ENCODE measurements around the gene EMD.
A peak's percentile ranks its signal among the peaks of the same experiment; 100 is the strongest.

Gene EMD

GRCh38 chrX:154366666-154367055, 12.4 kb upstream of the EMD start:
- Histone ChIP-seq H4K20me1 (ENCODE audit: control insufficient read depth, insufficient read depth, low read depth, low read length) (no peaks in the 10 kb centered on the region), H3K36me3 (ENCODE audit: control insufficient read depth, low read length) (peaks cover 11% of the 10 kb centered on the region), H3K4me1 (ENCODE audit: control insufficient read depth, low read length) (peaks cover 18% of the 10 kb centered on the region), H3K4me3 (ENCODE audit: low read length) (no peak overlapping the region), H3F3A (ENCODE audit: control insufficient read depth, insufficient read depth) (no peaks in the 10 kb centered on the region), H3K9me3 (ENCODE audit: control insufficient read depth, insufficient read depth, low read length) (no peaks in the 10 kb centered on the region), H3K4me2 (ENCODE audit: low read length) (no peak overlapping the region), H3K9me2 (replicated peaks; ENCODE audit: control insufficient read depth, low read length) (no peaks in the 10 kb centered on the region), H3K79me2 (ENCODE audit: control insufficient read depth, low read length) (peaks cover 30% of the 10 kb centered on the region), H3K27ac (ENCODE audit: low read depth, low read length) (no peak overlapping the region), H3K27me3 (ENCODE audit: control insufficient read depth, low read length) (no peaks in the 10 kb centered on the region)
- TF ChIP-seq EZH2phosphoT487 (IDR thresholded peaks at IDR 0.05; ENCODE audit: borderline replicate concordance, low read length), result no peak

- Histone ChIP-seq H3K4me1 (ENCODE audit: control insufficient read depth, low read length) (peaks cover 28% of the 10 kb centered on the region), H3K36me3 (ENCODE audit: control insufficient read depth, low read length) (peaks cover 9% of the 10 kb centered on the region)
Observed at GRCh38 chrX:154367474-154368308, 11.4 kb upstream of the EMD start.

GRCh38 chrX:154368630-154369448, 10.3 kb upstream of the EMD start:
- H3K4me2 ChIP-seq (ENCODE audit: low read length), result peak overlapping the region; percentile 93
- H3K4me1 ChIP-seq (ENCODE audit: control insufficient read depth, low read length), result peaks cover 39% of the 10 kb centered on the region
- peaks cover 8% of the 10 kb centered on the region; the same call in 1 of the 2 replicates for H3K27me3 ChIP-seq (ENCODE audit: control insufficient read depth, low read length)
- H3K36me3 ChIP-seq (ENCODE audit: control insufficient read depth, low read length), result peaks cover 9% of the 10 kb centered on the region
- no peaks in the 10 kb centered on the region for H3K9me3 ChIP-seq (ENCODE audit: control insufficient read depth, insufficient read depth, low read length)
- H3K79me2 ChIP-seq (ENCODE audit: control insufficient read depth, low read length), result peaks cover 30% of the 10 kb centered on the region
- no peak for TF ChIP-seq EZH2phosphoT487 (IDR thresholded peaks at IDR 0.05; ENCODE audit: borderline replicate concordance, low read length)
- no peak for TF ChIP-seq CTCF (IDR thresholded peaks at IDR 0.05; ENCODE audit: low read depth, low read length, poor library complexity, severe bottlenecking)
- peak overlapping the region; percentile 87 for H3K4me3 ChIP-seq (ENCODE audit: low read length)
- H4K20me1 ChIP-seq (ENCODE audit: control insufficient read depth, insufficient read depth, low read depth, low read length), result no peaks in the 10 kb centered on the region
- H3K9me2 ChIP-seq (replicated peaks; ENCODE audit: control insufficient read depth, low read length), result no peaks in the 10 kb centered on the region
- H3K27ac ChIP-seq (ENCODE audit: low read depth, low read length), result no peak overlapping the region
- no peaks in the 10 kb centered on the region for H3F3A ChIP-seq (ENCODE audit: control insufficient read depth, insufficient read depth)

More at GRCh38 chrX:154367474-154368308, 11.4 kb upstream of the EMD start:
- Histone ChIP-seq H3K79me2 (ENCODE audit: control insufficient read depth, low read length) (peaks cover 30% of the 10 kb centered on the region), H3K27me3 (ENCODE audit: control insufficient read depth, low read length) (peaks cover 8% of the 10 kb centered on the region; the same call in 1 of the 2 replicates), H3K4me2 (ENCODE audit: low read length) (no peak overlapping the region), H3K9me2 (replicated peaks; ENCODE audit: control insufficient read depth, low read length) (no peaks in the 10 kb centered on the region), H3F3A (ENCODE audit: control insufficient read depth, insufficient read depth) (no peaks in the 10 kb centered on the region), H4K20me1 (ENCODE audit: control insufficient read depth, insufficient read depth, low read depth, low read length) (no peaks in the 10 kb centered on the region), H3K27ac (ENCODE audit: low read depth, low read length) (no peak overlapping the region), H3K4me3 (ENCODE audit: low read length) (no peak overlapping the region), H3K9me3 (ENCODE audit: control insufficient read depth, insufficient read depth, low read length) (no peaks in the 10 kb centered on the region)
- TF ChIP-seq CTCF (IDR thresholded peaks at IDR 0.05; ENCODE audit: low read depth, low read length, poor library complexity, severe bottlenecking) (no peak), EZH2phosphoT487 (IDR thresholded peaks at IDR 0.05; ENCODE audit: borderline replicate concordance, low read length) (no peak)
